ENCODE results near the gene ZFP42. TPM values are rescaled to one million over a fixed set of nuclear protein-coding genes. Genes with fewer than 3 reads are reported as not detected.
A peak's percentile ranks its signal among the peaks of the same experiment; 100 is the strongest.

Gene ZFP42
- polyA plus RNA-seq, 2 of the 4 experiments (the other 2 are of a cell fraction) = not detected

- no peak for TF ChIP-seq BCL3 (IDR thresholded peaks at IDR 0.05)
- TF ChIP-seq RFX5 (IDR thresholded peaks at IDR 0.05) = no peak
Observed at GRCh38 chr4:188002751-188003150, 7.2 kb downstream of the ZFP42 start (continued).

GRCh38 chr4:188005561-188005960 is 10.0 kb downstream of the ZFP42 start:
- H3K4me2 ChIP-seq = no peak overlapping the region
- FAIRE-seq (no peak), DNase-seq (ENCODE audit: low read depth in 1 of 2, low spot score in 1 of 2) (no peak), ATAC-seq (no peak)
- 88% methylated on average over 3 of the region's 3 CpGs for WGBS (ENCODE audit: missing lambda C conversion rate)
- TF ChIP-seq KDM1A (IDR thresholded peaks at IDR 0.05; ENCODE audit: low read depth) = no peak
- TF ChIP-seq SMC3 (IDR thresholded peaks at IDR 0.05) = no peak
- no peak for TF ChIP-seq ZNF302 (CRISPR knock-in tag; IDR thresholded peaks at IDR 0.05)
- TF ChIP-seq USF2 (IDR thresholded peaks at IDR 0.05) = no peak
- TF ChIP-seq FOSB (CRISPR knock-in tag; IDR thresholded peaks at IDR 0.05) = no peak
- TF ChIP-seq NPAS2 (CRISPR knock-in tag; IDR thresholded peaks at IDR 0.05; ENCODE audit: borderline replicate concordance) = no peak
- TF ChIP-seq CEBPB (IDR thresholded peaks at IDR 0.05) = no peak
- TF ChIP-seq EHF (CRISPR knock-in tag; IDR thresholded peaks at IDR 0.05) = no peak
- no peak for TF ChIP-seq CBX2 (IDR thresholded peaks at IDR 0.05; ENCODE audit: borderline replicate concordance, low read depth)
- no peak for TF ChIP-seq RAD21 (conservative IDR thresholded peaks at IDR 0.05 in 1 of 2, IDR thresholded peaks at IDR 0.05 in 1 of 2)
- TF ChIP-seq POLR2AphosphoS2 (conservative IDR thresholded peaks at IDR 0.05; ENCODE audit: low read length) = no peak
- no peak for TF ChIP-seq MAFK (IDR thresholded peaks at IDR 0.05; ENCODE audit: partially characterized antibody)
- no peak for TF ChIP-seq PBX3 (IDR thresholded peaks at IDR 0.05)
- no peak for TF ChIP-seq NR3C1 (IDR thresholded peaks at IDR 0.05)
- TF ChIP-seq ZSCAN20 (CRISPR knock-in tag; IDR thresholded peaks at IDR 0.05) = no peak
- TF ChIP-seq FOXS1 (CRISPR knock-in tag; IDR thresholded peaks at IDR 0.05) = no peak
- TF ChIP-seq HMGXB4 (CRISPR knock-in tag; IDR thresholded peaks at IDR 0.05; ENCODE audit: borderline replicate concordance) = no peak
- TF ChIP-seq MYC (IDR thresholded peaks at IDR 0.05; ENCODE audit: borderline replicate concordance, low read length) = no peak
- H3K4me1 ChIP-seq = no peaks in the 10 kb centered on the region
- no peak overlapping the region for H3K4me3 ChIP-seq
- POLR2A ChIA-PET = no interaction called here
- H3K27ac ChIP-seq = no peak overlapping the region
- H3K9me3 ChIP-seq = no peaks in the 10 kb centered on the region
- CTCF ChIA-PET = no interaction called here

GRCh38 chr4:188006285-188006848 is 10.8 kb downstream of the ZFP42 start:
- Histone ChIP-seq H3K4me3 (no peak overlapping the region), H3K27ac (peak overlapping the region in 1 of 2 experiments; percentile 52; a peak in 1 of 6 replicates), H3K4me2 (no peak overlapping the region), H3K4me1 (no peaks in the 10 kb centered on the region), H3K9me3 (no peaks in the 10 kb centered on the region)
- FAIRE-seq (no peak), DNase-seq (ENCODE audit: low read depth in 1 of 2, low spot score in 1 of 2) (no peak), ATAC-seq (no peak)
- CTCF ChIA-PET = no interaction called here
- 59% methylated on average over 5 of the region's 5 CpGs for WGBS (ENCODE audit: missing lambda C conversion rate)
- POLR2A ChIA-PET = no interaction called here
- no peak for TF ChIP-seq CTCF (IDR thresholded peaks at IDR 0.05)
- TF ChIP-seq GATA3 (IDR thresholded peaks at IDR 0.05; ENCODE audit: borderline replicate concordance) = no peak
- TF ChIP-seq HEYL (CRISPR knock-in tag; IDR thresholded peaks at IDR 0.05) = no peak
- no peak for TF ChIP-seq EHF (CRISPR knock-in tag; IDR thresholded peaks at IDR 0.05)
- TF ChIP-seq ELK1 (IDR thresholded peaks at IDR 0.05; ENCODE audit: low read depth, low read length) = no peak
- no peak for TF ChIP-seq BHLHE40 (IDR thresholded peaks at IDR 0.05; ENCODE audit: low read depth, low read length)
- no peak for TF ChIP-seq CHD2 (IDR thresholded peaks at IDR 0.05; ENCODE audit: low read length, partially characterized antibody)
- TF ChIP-seq RNF2 (IDR thresholded peaks at IDR 0.05; ENCODE audit: borderline replicate concordance, low read depth) = no peak

Measured in A549 (cell line).